K562 (cell line): ENCODE results near the gene RYR1. TPM values are rescaled to one million over a fixed set of nuclear protein-coding genes. Genes with fewer than 3 reads are reported as not detected.

Source experiments
- ATAC-seq: fragments of 200-7000 bp; cut with Tn5 transposase; 3 replicates; pipeline ENCODE4 v1.9.1; 2020; ENCODE audit warnings: moderate library complexity
- BruUV-seq: library from RNA; stranded (reverse); fragments of 400-500 nt; replicated peaks from 2 replicates; lab custom pipeline; 2021; lab: Mats Ljungman, UMichigan
- CTCF ChIA-PET: fragments of 300-600 bp; formaldehyde crosslinking; extraction: SDS; loops from one replicate; lab custom pipeline; 2021; ENCODE audit warnings: low intra/inter-chr PET ratio; lab: Yijun Ruan, JAX
- POLR2A ChIA-PET: fragments of 300-600, 350-650 bp; sonication (Branson Sonifier 250); formaldehyde crosslinking; extraction: SDS; loops from one replicate; lab custom pipeline; 2021; ENCODE audit warnings: antibody characterized with exemption, inconsistent platforms; lab: Yijun Ruan, JAX
- DNase-seq, 4 experiments: peaks; one replicate each; pipeline versions ENCODE4 v3.0.0 to v3.0.0-alpha.2; 2011 to 2018; ENCODE audit warnings: low spot score in 3 of 4, mixed read lengths in 3 of 4; ENCODE audit errors: extremely low read depth in 1 of 4
- FAIRE-seq: peaks from 2 replicates; lab custom pipeline; 2011; peaks lifted over from hg19 to GRCh38; lab: Jason Lieb, UNC
- H2AFZ ChIP-seq: 2 replicates; pipeline ENCODE4 v1.6.0; 2011; ENCODE audit warnings: low read depth, low read length, control low read depth, inconsistent platforms
- H3K27ac ChIP-seq: fragments of 200-600 bp; 3 replicates; pipeline ENCODE4 v1.8.0; 2011; ENCODE audit warnings: low read depth, mild to moderate bottlenecking, control low read depth, inconsistent platforms, low read length, moderate library complexity, mixed read lengths; ENCODE audit errors: extremely low read depth
- H3K27me3 ChIP-seq, 2 experiments: fragments of 300-600 bp in 1 of 2; 2 replicates in 1 of 2; 3 replicates in 1 of 2; pipeline versions ENCODE4 v1.6.0 to v1.8.0; 2011; ENCODE audit warnings: inconsistent platforms in 2 of 2, low read length in 2 of 2, mild to moderate bottlenecking in 1 of 2, mixed read lengths in 1 of 2, moderate library complexity in 1 of 2; ENCODE audit not compliant: control insufficient read depth in 2 of 2, insufficient read depth in 2 of 2
- H3K36me3 ChIP-seq: fragments of 300-600 bp; 3 replicates; pipeline ENCODE4 v1.8.0; 2011; ENCODE audit warnings: mild to moderate bottlenecking, low read length, inconsistent platforms; ENCODE audit not compliant: control insufficient read depth, insufficient read depth
- H3K4me1 ChIP-seq, 2 experiments: fragments of 200-600 bp in 1 of 2; replicated peaks in 1 of 2; 2 replicates in 1 of 2; 3 replicates in 1 of 2; pipeline versions ENCODE4 v1.5.1 to v1.8.0; 2011; ENCODE audit warnings: inconsistent platforms in 2 of 2, low read length in 2 of 2, mild to moderate bottlenecking in 1 of 2, mixed read lengths in 1 of 2, moderate library complexity in 1 of 2; ENCODE audit not compliant: control insufficient read depth in 2 of 2, insufficient read depth in 2 of 2
- H3K4me2 ChIP-seq: 2 replicates; pipeline ENCODE4 v1.6.1; 2011; ENCODE audit warnings: low read length, control low read depth, inconsistent platforms, mixed read lengths; ENCODE audit not compliant: insufficient read depth
- H3K4me3 ChIP-seq: fragments of 200-600 bp; sonication (generic), shearing (Covaris generic); 2 replicates; pipeline ENCODE4 v1.5.1; 2016; ENCODE audit warnings: control low read depth, inconsistent platforms
- H3K79me2 ChIP-seq: fragments of 200-600 bp; 3 replicates; pipeline ENCODE4 v1.8.0; 2011; ENCODE audit warnings: low read length, inconsistent platforms; ENCODE audit not compliant: control insufficient read depth, insufficient read depth
- H3K9ac ChIP-seq, 2 experiments: 2 replicates each; pipeline versions ENCODE4 v1.6.0 to v1.6.1; 2011; ENCODE audit warnings: low read depth in 2 of 2, low read length in 2 of 2, control low read depth in 1 of 2, inconsistent platforms in 1 of 2, mild to moderate bottlenecking in 1 of 2, mixed read lengths in 1 of 2; ENCODE audit not compliant: insufficient read depth in 1 of 2
- H3K9me1 ChIP-seq: one replicate; pipeline ENCODE4 v1.6.0; 2011; ENCODE audit warnings: inconsistent platforms, mild to moderate bottlenecking, low read length, moderate library complexity; ENCODE audit not compliant: control insufficient read depth, insufficient read depth
- H3K9me3 ChIP-seq: replicated peaks from 2 replicates; pipeline ENCODE4 v1.5.1; 2011; ENCODE audit warnings: low read depth, low read length, inconsistent platforms; ENCODE audit not compliant: control insufficient read depth, insufficient read depth
- H4K20me1 ChIP-seq: replicated peaks from 2 replicates; pipeline ENCODE4 v1.6.1; 2011; ENCODE audit warnings: low read length, inconsistent platforms, mixed read lengths; ENCODE audit not compliant: control insufficient read depth, insufficient read depth
- ARID2 ChIP-seq: fragments of 450-650 bp; IDR thresholded peaks from 2 replicates; pipeline ENCODE4 v1.6.1; 2017; ENCODE audit warnings: antibody characterized with exemption, mild to moderate bottlenecking
- BDP1 ChIP-seq: IDR thresholded peaks from 3 replicates; pipeline ENCODE4 v1.6.1; 2011; ENCODE audit not compliant: insufficient read length, insufficient read depth
- DPF2 ChIP-seq: fragments of 450-650 bp; IDR thresholded peaks from 2 replicates; pipeline ENCODE4 v1.6.1; 2016
- FOXK2 ChIP-seq, 2 experiments: fragments of 450-650 bp; IDR thresholded peaks in 1 of 2; conservative IDR thresholded peaks in 1 of 2; 2 replicates each; pipeline ENCODE4 v1.6.1; 2016; ENCODE audit warnings: low read depth in 2 of 2, mild to moderate bottlenecking in 1 of 2
- HIVEP1 ChIP-seq: fragments of 250-450 bp; sonication (Bioruptor Pico); IDR thresholded peaks from 2 replicates; pipeline ENCODE4 v1.4.0; 2020; ENCODE audit warnings: mild to moderate bottlenecking
- ILK ChIP-seq: fragments of 450-650 bp; IDR thresholded peaks from 2 replicates; pipeline ENCODE4 v1.6.1; 2016; ENCODE audit warnings: missing genetic modification characterization, low read depth, mild to moderate bottlenecking, missing compliant biosample characterization, moderate library complexity, borderline replicate concordance
- KDM5B ChIP-seq: fragments of 200-600 bp; sonication (generic); IDR thresholded peaks from 2 replicates; pipeline ENCODE4 v1.6.1; 2012; ENCODE audit warnings: low read depth, mild to moderate bottlenecking, moderate library complexity, low read length, control low read depth, inconsistent platforms; ENCODE audit not compliant: insufficient replicate concordance
- KLF6 ChIP-seq: fragments of 250-450 bp; sonication (Bioruptor Pico); IDR thresholded peaks from 2 replicates; pipeline ENCODE4 v1.4.0; 2020; ENCODE audit warnings: mild to moderate bottlenecking, moderate library complexity, borderline replicate concordance
- PHF20 ChIP-seq: fragments of 450-650 bp; IDR thresholded peaks from 2 replicates; pipeline ENCODE4 v1.6.1; 2018; ENCODE audit not compliant: partially characterized antibody
- RBM25 ChIP-seq: fragments of 200-400 bp; formaldehyde crosslinking; IDR thresholded peaks from 2 replicates; pipeline ENCODE4 v1.6.1; 2018; ENCODE audit warnings: low read length, low read depth, moderate library complexity; ENCODE audit not compliant: severe bottlenecking
- WGBS: fragments of 100-300 bp; shearing (Covaris generic); methylation state at CpG from one replicate; pipeline ENCODE4 v1.1.6; 2016; ENCODE audit warnings: low coverage, mixed read lengths; ENCODE audit not compliant: insufficient coverage; ENCODE audit errors: missing lambda C conversion rate; 5-methylcytosine and 5-hydroxymethylcytosine counted together
- in situ Hi-C: fragments of 300-500 bp; cut with MboI; formaldehyde crosslinking; loops from 4 replicates; pipeline ENCODE4 v1.15.0; 2018; ENCODE audit warnings: inconsistent platforms, mixed read lengths
- intact Hi-C: fragments of 100-400 bp; cut with micrococcal nuclease; formaldehyde crosslinking; loops from 2 replicates; pipeline ENCODE4 v1.14.2; 2022
- polyA plus RNA-seq, 8 experiments: library from polyadenylated mRNA; depleted of rRNA in 4 of 8; stranded (reverse) in 5 of 8; unstranded in 3 of 8; fragments of >200 nt; fragmentation: Nextera tagmentation in 2 of 8; fragmentation: Illumina TruSeq in 1 of 8; extraction: Ambion mirVana in 2 of 8; extraction: Trizol in 1 of 8; gene quantifications; 2 replicates each; pipeline versions ENCODE4 v1.2.1 to v1.2.3, GENCODE V29; 2011 to 2014; ENCODE audit warnings: inconsistent platforms in 1 of 8, missing spikeins in 1 of 8
- total RNA-seq, 7 experiments: library from RNA; depleted of rRNA in 6 of 7; stranded (reverse); fragments of >200 nt in 6 of 7; fragmentation: Illumina TruSeq in 2 of 7; extraction: Trizol in 2 of 7; gene quantifications; 2 replicates each; pipeline versions ENCODE4 v1.2.1 to v1.2.3, GENCODE V29; 2011 to 2021; ENCODE audit warnings: low replicate concordance in 1 of 7
- TF ChIP-seq, protein P1 (sequence below), 2 experiments: IDR thresholded peaks in 1 of 2; conservative IDR thresholded peaks in 1 of 2; 2 replicates each; pipeline ENCODE4 v1.6.1; 2016; ENCODE audit warnings: low read depth in 2 of 2, mild to moderate bottlenecking in 1 of 2, missing compliant biosample characterization in 1 of 2, missing genetic modification characterization in 1 of 2, moderate library complexity in 1 of 2
- TF ChIP-seq, protein P2 (sequence below): fragments of 450-650 bp; IDR thresholded peaks from 2 replicates; pipeline ENCODE4 v1.6.1; 2016
- TF ChIP-seq, protein P3 (sequence below): fragments of 450-650 bp; IDR thresholded peaks from 2 replicates; pipeline ENCODE4 v1.6.1; 2018; ENCODE audit not compliant: partially characterized antibody

The RYR1 gene
- total and polyA plus RNA-seq, 9 of the 15 experiments (the other 6 are each of a cell fraction or from before 2014, with no cell fraction given): 0.11 to 7.4 (median 3.7) TPM

- WGBS: 1% methylated on average over 18 of the region's 18 CpGs
- no peak for DNase-seq
- peak; percentile 94 for FAIRE-seq
- H3K36me3 ChIP-seq: peaks cover 20% of the 10 kb centered on the region; the same call in 2 of the 3 replicates
- H3K27me3 ChIP-seq: no peaks in the 10 kb centered on the region
- CTCF ChIA-PET: interaction anchor here (0.6 to 2.0 kb wide), 8 partner anchors 112 to 549 kb away, joined by 3 to 10 read pairs (median 5); partner anchors contain the start of genes MRPS12 and SARS2
- H3K9me1 ChIP-seq: peaks cover 3% of the 10 kb centered on the region
- H3K4me1 ChIP-seq: peaks cover 6 to 33% of the 10 kb centered on the region in 2 experiments; a peak in 4 of 5 replicates
- in situ Hi-C loops: loop anchor here (5.0 kb wide), 1 partner anchor 230 kb away; no protein-coding TSS in a partner anchor
- POLR2A ChIA-PET: interaction anchor here (0.6 to 3.5 kb wide), 14 partner anchors 11 to 622 kb away, joined by 3 to 30 read pairs (median 4); partner anchors contain the start of genes GGN, PSMD8 and SPRED3
- peak overlapping the region; percentile 78 for H3K4me2 ChIP-seq
- H3K79me2 ChIP-seq: peaks cover 17% of the 10 kb centered on the region; the same call in 2 of the 3 replicates
- H3K4me3 ChIP-seq: peak overlapping the region; percentile 30
- H3K9ac ChIP-seq: peak overlapping the region; percentile 77 to 93
- peak overlapping the region; percentile 89 for H3K27ac ChIP-seq
- no peaks in the 10 kb centered on the region for H3K9me3 ChIP-seq
- BruUV-seq: no TSS peak
- H2AFZ ChIP-seq: peak overlapping the region; percentile 100
- no peak for ATAC-seq
- intact Hi-C loops: loop anchor here (5.0 kb wide), 1 partner anchor 550 kb away; no protein-coding TSS in a partner anchor
- no peaks in the 10 kb centered on the region for H4K20me1 ChIP-seq
- TF ChIP-seq DPF2 (0 out of 2 replicates have a peak, but pooled peaks have one; percentile 45), HIVEP1 (CRISPR knock-in tag) (0 out of 2 replicates have a peak, but pooled peaks have one; percentile 19), PHF20 (peak; percentile 11), ILK (tag) (no peak), KLF6 (CRISPR knock-in tag) (0 out of 2 replicates have a peak, but pooled peaks have one; percentile 20), RBM25 (no peak), FOXK2 (conservative IDR thresholded peaks at IDR 0.05 in 1 of 2, IDR thresholded peaks at IDR 0.05 in 1 of 2; ENCODE audit: low read depth in 2 of 2) (peak; percentile 51 to 58; a peak in 2 of 4 replicates), KDM5B (peak; percentile 49), BDP1 (no peak), ARID2 (0 out of 2 replicates have a peak, but pooled peaks have one; percentile 1)
- TF ChIP-seq, protein P1, sequence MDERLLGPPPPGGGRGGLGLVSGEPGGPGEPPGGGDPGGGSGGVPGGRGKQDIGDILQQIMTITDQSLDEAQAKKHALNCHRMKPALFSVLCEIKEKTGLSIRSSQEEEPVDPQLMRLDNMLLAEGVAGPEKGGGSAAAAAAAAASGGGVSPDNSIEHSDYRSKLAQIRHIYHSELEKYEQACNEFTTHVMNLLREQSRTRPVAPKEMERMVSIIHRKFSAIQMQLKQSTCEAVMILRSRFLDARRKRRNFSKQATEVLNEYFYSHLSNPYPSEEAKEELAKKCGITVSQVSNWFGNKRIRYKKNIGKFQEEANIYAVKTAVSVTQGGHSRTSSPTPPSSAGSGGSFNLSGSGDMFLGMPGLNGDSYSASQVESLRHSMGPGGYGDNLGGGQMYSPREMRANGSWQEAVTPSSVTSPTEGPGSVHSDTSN (CRISPR knock-in tag; IDR thresholded peaks at IDR 0.05; ENCODE audit: low read depth): no peak
- TF ChIP-seq, protein P1 (tag; conservative IDR thresholded peaks at IDR 0.05; ENCODE audit: low read depth): peak; percentile 79
- TF ChIP-seq, protein P2, sequence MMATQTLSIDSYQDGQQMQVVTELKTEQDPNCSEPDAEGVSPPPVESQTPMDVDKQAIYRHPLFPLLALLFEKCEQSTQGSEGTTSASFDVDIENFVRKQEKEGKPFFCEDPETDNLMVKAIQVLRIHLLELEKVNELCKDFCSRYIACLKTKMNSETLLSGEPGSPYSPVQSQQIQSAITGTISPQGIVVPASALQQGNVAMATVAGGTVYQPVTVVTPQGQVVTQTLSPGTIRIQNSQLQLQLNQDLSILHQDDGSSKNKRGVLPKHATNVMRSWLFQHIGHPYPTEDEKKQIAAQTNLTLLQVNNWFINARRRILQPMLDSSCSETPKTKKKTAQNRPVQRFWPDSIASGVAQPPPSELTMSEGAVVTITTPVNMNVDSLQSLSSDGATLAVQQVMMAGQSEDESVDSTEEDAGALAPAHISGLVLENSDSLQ: peak; percentile 86
- TF ChIP-seq, protein P3, sequence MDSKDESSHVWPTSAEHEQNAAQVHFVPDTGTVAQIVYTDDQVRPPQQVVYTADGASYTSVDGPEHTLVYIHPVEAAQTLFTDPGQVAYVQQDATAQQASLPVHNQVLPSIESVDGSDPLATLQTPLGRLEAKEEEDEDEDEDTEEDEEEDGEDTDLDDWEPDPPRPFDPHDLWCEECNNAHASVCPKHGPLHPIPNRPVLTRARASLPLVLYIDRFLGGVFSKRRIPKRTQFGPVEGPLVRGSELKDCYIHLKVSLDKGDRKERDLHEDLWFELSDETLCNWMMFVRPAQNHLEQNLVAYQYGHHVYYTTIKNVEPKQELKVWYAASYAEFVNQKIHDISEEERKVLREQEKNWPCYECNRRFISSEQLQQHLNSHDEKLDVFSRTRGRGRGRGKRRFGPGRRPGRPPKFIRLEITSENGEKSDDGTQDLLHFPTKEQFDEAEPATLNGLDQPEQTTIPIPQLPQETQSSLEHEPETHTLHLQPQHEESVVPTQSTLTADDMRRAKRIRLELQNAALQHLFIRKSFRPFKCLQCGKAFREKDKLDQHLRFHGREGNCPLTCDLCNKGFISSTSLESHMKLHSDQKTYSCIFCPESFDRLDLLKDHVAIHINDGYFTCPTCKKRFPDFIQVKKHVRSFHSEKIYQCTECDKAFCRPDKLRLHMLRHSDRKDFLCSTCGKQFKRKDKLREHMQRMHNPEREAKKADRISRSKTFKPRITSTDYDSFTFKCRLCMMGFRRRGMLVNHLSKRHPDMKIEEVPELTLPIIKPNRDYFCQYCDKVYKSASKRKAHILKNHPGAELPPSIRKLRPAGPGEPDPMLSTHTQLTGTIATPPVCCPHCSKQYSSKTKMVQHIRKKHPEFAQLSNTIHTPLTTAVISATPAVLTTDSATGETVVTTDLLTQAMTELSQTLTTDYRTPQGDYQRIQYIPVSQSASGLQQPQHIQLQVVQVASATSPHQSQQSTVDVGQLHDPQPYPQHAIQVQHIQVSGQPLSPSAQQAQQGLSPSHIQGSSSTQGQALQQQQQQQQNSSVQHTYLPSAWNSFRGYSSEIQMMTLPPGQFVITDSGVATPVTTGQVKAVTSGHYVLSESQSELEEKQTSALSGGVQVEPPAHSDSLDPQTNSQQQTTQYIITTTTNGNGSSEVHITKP: peak; percentile 5
Observed at GRCh38 chr19:38402623-38402966, 30.9 kb upstream of the RYR1 start.
